Muscle of leg (tissue), 11 donors: ENCODE measurements around the gene DERA. TPM values are rescaled to one million over a fixed set of nuclear protein-coding genes. Genes with fewer than 3 reads are reported as not detected.

ENCODE experiments used
- DNase-seq: peaks from one replicate; pipeline ENCODE4 v3.0.0; 2013
- H3K27ac ChIP-seq: one replicate; pipeline ENCODE4 v1.5.1; 2013; ENCODE audit warnings: mild to moderate bottlenecking, low read length, control low read depth
- H3K27me3 ChIP-seq: one replicate; pipeline ENCODE4 v1.6.1; 2013; ENCODE audit warnings: low read length; ENCODE audit not compliant: control insufficient read depth, insufficient read depth
- H3K36me3 ChIP-seq: one replicate; pipeline ENCODE4 v1.6.1; 2013; ENCODE audit warnings: low read length; ENCODE audit not compliant: control insufficient read depth, insufficient read depth
- H3K4me1 ChIP-seq: one replicate; pipeline ENCODE4 v1.6.1; 2013; ENCODE audit warnings: low read length; ENCODE audit not compliant: control insufficient read depth, insufficient read depth
- H3K4me3 ChIP-seq: one replicate; pipeline ENCODE4 v1.5.1; 2013; ENCODE audit warnings: low read length, control low read depth
- H3K9me3 ChIP-seq: replicated peaks from 2 replicates; pipeline ENCODE4 v1.6.1; 2013; ENCODE audit warnings: low read depth, low read length; ENCODE audit not compliant: control insufficient read depth
- WGBS: methylation state at CpG from one replicate; pipeline ENCODE4 v1.1.5; 2013; ENCODE audit warnings: missing lambda C conversion rate; ENCODE audit not compliant: insufficient coverage; 5-methylcytosine and 5-hydroxymethylcytosine counted together
- polyA plus RNA-seq, 8 donors: library from polyadenylated mRNA; unstranded; fragments of 120-200 nt; gene quantifications; one replicate each; pipeline versions ENCODE4 v1.2.1 to v1.2.3, GENCODE V29; 2013; ENCODE audit warnings: inconsistent platforms in 1 of 8, low replicate concordance in 1 of 8; ENCODE audit not compliant: insufficient read length in 8 of 8, insufficient read depth in 1 of 8
- total RNA-seq: library from RNA; stranded (reverse); fragments of 120-200 nt; gene quantifications from one replicate; pipeline ENCODE4 v1.2.4, GENCODE V29; 2013

The DERA gene
- total and polyA plus RNA-seq, 9 donors, result 25.6 to 35.0 (median 30.4) TPM

DNA sequence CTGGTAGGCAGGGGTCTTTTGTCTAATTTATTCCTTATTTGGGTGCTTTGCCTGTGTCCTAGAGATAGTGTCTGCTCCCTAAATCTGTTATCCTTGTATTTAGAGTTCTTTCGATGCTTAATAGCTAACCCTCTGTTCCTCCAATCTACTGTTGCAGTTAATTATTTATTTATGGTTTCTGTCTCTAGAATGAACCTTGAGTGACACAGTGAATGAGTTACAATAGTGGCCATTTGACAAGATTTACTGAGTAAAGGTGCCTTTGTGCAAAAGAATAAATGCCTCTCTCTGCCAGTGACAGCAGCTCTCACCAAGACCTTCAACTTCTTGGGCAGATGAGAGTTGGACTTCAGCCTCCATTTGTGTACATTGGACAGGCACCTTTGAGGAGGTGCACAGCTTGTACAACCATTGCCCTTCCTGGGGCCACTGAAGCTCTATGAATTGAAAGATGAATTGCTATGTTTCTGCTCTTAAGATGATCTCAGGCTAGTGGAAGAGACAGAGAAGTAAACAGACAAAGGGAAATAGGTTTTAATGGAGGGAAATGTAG is 165.9 kb downstream of the DERA start:
- no CpG with 5 or more reads among the region's 1 CpG for WGBS

DNA sequence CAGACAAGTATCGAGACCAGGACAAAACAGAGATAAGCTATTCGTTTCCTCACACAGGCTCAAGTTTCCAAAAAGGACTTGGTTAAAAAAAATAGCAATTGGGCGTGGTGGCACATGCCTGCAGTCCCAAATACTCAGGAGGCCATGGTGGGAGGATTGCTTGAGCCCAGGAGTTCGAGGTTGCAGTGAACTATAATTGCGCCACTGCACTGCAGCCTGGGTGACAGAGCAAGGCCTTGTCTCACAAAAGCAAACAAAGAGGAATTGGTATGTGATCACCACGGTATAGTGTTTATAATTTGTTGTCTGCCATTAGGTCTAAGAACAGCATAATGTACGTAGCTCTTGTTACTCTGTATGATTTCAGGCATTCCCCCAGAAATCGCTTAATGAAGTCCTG is 175.3 kb downstream of the DERA start:
- H3K27me3 ChIP-seq, result no peaks in the 10 kb centered on the region
- WGBS, result 65% methylated on average over 5 of the region's 8 CpGs
- no peak overlapping the region for H3K27ac ChIP-seq
- no peak overlapping the region for H3K4me3 ChIP-seq
- no peaks in the 10 kb centered on the region for H3K9me3 ChIP-seq
- H3K4me1 ChIP-seq, result no peaks in the 10 kb centered on the region
- H3K36me3 ChIP-seq, result no peaks in the 10 kb centered on the region
- DNase-seq, result no peak

More for the DNA sequence above, 165.9 kb downstream of the DERA start:
- no peaks in the 10 kb centered on the region for H3K36me3 ChIP-seq
- H3K27me3 ChIP-seq, result no peaks in the 10 kb centered on the region
- H3K4me1 ChIP-seq, result no peaks in the 10 kb centered on the region
- H3K9me3 ChIP-seq, result no peaks in the 10 kb centered on the region
- no peak overlapping the region for H3K27ac ChIP-seq
- no peak for DNase-seq
- H3K4me3 ChIP-seq, result no peak overlapping the region

DNA sequence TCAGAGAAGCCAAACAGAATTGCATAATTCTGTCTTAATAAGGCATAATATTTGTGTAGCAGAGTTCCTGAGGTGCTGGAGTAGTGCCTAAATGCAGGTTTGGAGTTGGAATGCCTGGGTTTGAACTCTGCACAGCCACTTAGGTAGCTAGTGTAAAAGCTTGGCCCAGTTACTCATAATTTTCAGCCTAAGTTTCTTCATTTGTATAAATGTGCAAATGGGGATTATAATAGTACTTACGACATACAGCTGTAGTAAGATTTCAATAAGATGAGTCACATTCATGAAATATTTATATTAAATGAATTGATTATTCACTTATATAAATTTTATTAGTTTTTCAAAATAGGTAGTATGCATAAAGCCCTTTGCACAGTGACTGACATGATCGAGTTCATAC is 175.8 kb downstream of the DERA start:
- Histone ChIP-seq H3K36me3 (no peaks in the 10 kb centered on the region), H3K9me3 (no peaks in the 10 kb centered on the region), H3K27me3 (no peaks in the 10 kb centered on the region), H3K4me3 (no peak overlapping the region), H3K27ac (no peak overlapping the region), H3K4me1 (no peaks in the 10 kb centered on the region)
- 83% methylated on average over 1 of the region's 2 CpGs for WGBS
- no peak for DNase-seq

Other genes with a start within 250 kb of the DERA start
- gene EPS8, start 121.9 kb upstream of the DERA start, total RNA-seq, result 37.1 TPM
- gene EPS8, start 121.9 kb upstream of the DERA start, polyA plus RNA-seq, result 10 to 100 TPM; 27.2 to 52.6 (median 37.5) TPM
- 49.3 TPM for gene STRAP, start 28.9 kb upstream of the DERA start, total RNA-seq
- gene STRAP, start 28.9 kb upstream of the DERA start, polyA plus RNA-seq, result 100 to 1,000 TPM in 7 of 8 donors, 10 to 100 TPM in 1; 94.4 to 134 (median 122) TPM